Neural progenitor cell (in vitro differentiated cells): Measurements from ENCODE around the gene NCEH1. TPM values are rescaled to one million over a fixed set of nuclear protein-coding genes. Genes with fewer than 3 reads are reported as not detected.

Experiments
- DNase-seq: peaks from one replicate; pipeline ENCODE4 v3.0.0-alpha.2; 2016; ENCODE audit warnings: low spot score
- H2AFZ ChIP-seq: fragments of 200-600 bp; sonication (generic); replicated peaks from 2 replicates; pipeline ENCODE4 v1.6.1; 2016; ENCODE audit warnings: antibody characterized with exemption
- H3F3A ChIP-seq: fragments of 200-600 bp; sonication (generic); 2 replicates; pipeline ENCODE4 v1.6.1; 2016; ENCODE audit warnings: antibody characterized with exemption, low read depth
- H3K27ac ChIP-seq: fragments of 200-600 bp; sonication (generic); 2 replicates; pipeline ENCODE4 v1.5.1; 2016; ENCODE audit warnings: mild to moderate bottlenecking
- H3K27me3 ChIP-seq: fragments of 200-600 bp; sonication (generic); 2 replicates; pipeline ENCODE4 v1.6.1; 2016; ENCODE audit warnings: mild to moderate bottlenecking, moderate library complexity
- H3K36me3 ChIP-seq: fragments of 200-600 bp; sonication (generic); 2 replicates; pipeline ENCODE4 v1.5.1; 2016
- H3K4me1 ChIP-seq: fragments of 200-600 bp; sonication (generic); 2 replicates; pipeline ENCODE4 v1.6.1; 2016; ENCODE audit warnings: mixed run types
- H3K4me2 ChIP-seq: fragments of 200-600 bp; sonication (generic); 2 replicates; pipeline ENCODE4 v1.6.1; 2016
- H3K4me3 ChIP-seq: fragments of 200-600 bp; sonication (generic); 2 replicates; pipeline ENCODE4 v1.5.1; 2016
- H3K79me2 ChIP-seq: fragments of 200-600 bp; sonication (generic); 2 replicates; pipeline ENCODE4 v1.6.1; 2016; ENCODE audit warnings: low read depth
- H3K9ac ChIP-seq: fragments of 200-600 bp; sonication (generic); 2 replicates; pipeline ENCODE4 v1.6.1; 2016
- H3K9me3 ChIP-seq: fragments of 200-600 bp; sonication (generic); 2 replicates; pipeline ENCODE4 v1.5.1; 2016; ENCODE audit warnings: low read depth
- H4K20me1 ChIP-seq: fragments of 200-600 bp; sonication (generic); 2 replicates; pipeline ENCODE4 v1.6.1; 2016; ENCODE audit warnings: low read depth
- H3K27ac Mint-ChIP-seq: 3 replicates; pipeline ENCODE4 v1.8.0; 2021; ENCODE audit warnings: mixed read lengths
- H3K27me3 Mint-ChIP-seq: 2 replicates; pipeline ENCODE4 v1.8.0; 2022; ENCODE audit warnings: low read depth, mild to moderate bottlenecking, inconsistent platforms, moderate library complexity, mixed read lengths; ENCODE audit not compliant: insufficient read depth
- H3K36me3 Mint-ChIP-seq: 3 replicates; pipeline ENCODE4 v1.8.0; 2021; ENCODE audit warnings: mixed read lengths
- H3K4me1 Mint-ChIP-seq: 3 replicates; pipeline ENCODE4 v1.8.0; 2021; ENCODE audit warnings: mixed read lengths
- H3K4me3 Mint-ChIP-seq: 3 replicates; pipeline ENCODE4 v1.8.0; 2021; ENCODE audit warnings: mild to moderate bottlenecking, moderate library complexity, mixed read lengths
- H3K9me3 Mint-ChIP-seq: 3 replicates; pipeline ENCODE4 v1.8.0; 2020; ENCODE audit warnings: mixed read lengths
- CTCF ChIP-seq: fragments of 200-600 bp; sonication (generic); IDR thresholded peaks from 2 replicates; pipeline ENCODE4 v1.5.1; 2017; ENCODE audit warnings: antibody characterized with exemption, mild to moderate bottlenecking
- EZH2 ChIP-seq: fragments of 200-600 bp; sonication (generic); IDR thresholded peaks from 2 replicates; pipeline ENCODE4 v1.6.1; 2017; ENCODE audit warnings: antibody characterized with exemption, mild to moderate bottlenecking, moderate library complexity
- EZH2phosphoT487 ChIP-seq: fragments of 200-600 bp; sonication (generic); IDR thresholded peaks from 2 replicates; pipeline ENCODE4 v1.6.1; 2017; ENCODE audit warnings: antibody characterized with exemption
- total RNA-seq: library from RNA; depleted of rRNA; stranded (reverse); fragments of >200 nt; gene quantifications from 2 replicates; pipeline ENCODE4 v1.2.3, GENCODE V29; 2015; ENCODE audit warnings: low replicate concordance

NCEH1 gene
- total RNA-seq, 1 donor from 2014 or later: 7.7 TPM

- H3K4me2 ChIP-seq: peak overlapping the region; percentile 33
- Mint-ChIP-seq H3K27ac (peak overlapping the region; percentile 46), H3K4me3 (no peak overlapping the region)
Measured at GRCh38 chr3:172607305-172608121, 103.4 kb downstream of the NCEH1 start.

GRCh38 chr3:172606021-172606420 lies 104.8 kb downstream of the NCEH1 start:
- Mint-ChIP-seq H3K4me1 (peaks cover 20% of the 10 kb centered on the region), H3K9me3 (peaks cover 9% of the 10 kb centered on the region), H3K36me3 (no peaks in the 10 kb centered on the region), H3K27me3 (peaks cover 5% of the 10 kb centered on the region), H3K4me3 (no peak overlapping the region), H3K27ac (no peak overlapping the region)
- Histone ChIP-seq H4K20me1 (no peaks in the 10 kb centered on the region), H3K9ac (no peak overlapping the region), H2AFZ (no peak overlapping the region), H3K27me3 (no peaks in the 10 kb centered on the region), H3K4me2 (no peak overlapping the region), H3K9me3 (no peaks in the 10 kb centered on the region), H3K4me1 (peaks cover 16% of the 10 kb centered on the region), H3K4me3 (no peak overlapping the region), H3K27ac (no peak overlapping the region), H3K36me3 (no peaks in the 10 kb centered on the region), H3F3A (peaks cover 4% of the 10 kb centered on the region), H3K79me2 (no peaks in the 10 kb centered on the region)
- TF ChIP-seq CTCF: no peak
- TF ChIP-seq EZH2: no peak
- no peak for TF ChIP-seq EZH2phosphoT487
- no peak for DNase-seq

More at GRCh38 chr3:172607305-172608121, 103.4 kb downstream of the NCEH1 start:
- no peaks in the 10 kb centered on the region for H4K20me1 ChIP-seq
- no peak overlapping the region for H3K27ac ChIP-seq
- no peaks in the 10 kb centered on the region for H3K79me2 ChIP-seq
- no peak overlapping the region for H3K9ac ChIP-seq
- Mint-ChIP-seq H3K9me3 (peaks cover 10% of the 10 kb centered on the region), H3K36me3 (no peaks in the 10 kb centered on the region), H3K4me1 (peaks cover 20% of the 10 kb centered on the region), H3K27me3 (peaks cover 5% of the 10 kb centered on the region)
- TF ChIP-seq EZH2: no peak
- TF ChIP-seq EZH2phosphoT487: no peak
- TF ChIP-seq CTCF: no peak
- no peaks in the 10 kb centered on the region for H3K9me3 ChIP-seq
- no peaks in the 10 kb centered on the region for H3K36me3 ChIP-seq
- H3K27me3 ChIP-seq: no peaks in the 10 kb centered on the region
- no peak overlapping the region for H3K4me3 ChIP-seq
- peaks cover 4% of the 10 kb centered on the region for H3F3A ChIP-seq
- H2AFZ ChIP-seq: no peak overlapping the region
- peak; percentile 52 for DNase-seq
- peaks cover 16% of the 10 kb centered on the region for H3K4me1 ChIP-seq

GRCh38 chr3:172604895-172605646 lies 105.8 kb downstream of the NCEH1 start:
- Mint-ChIP-seq H3K36me3 (no peaks in the 10 kb centered on the region), H3K27ac (no peak overlapping the region), H3K27me3 (peaks cover 5% of the 10 kb centered on the region), H3K9me3 (peaks cover 3% of the 10 kb centered on the region), H3K4me1 (peaks cover 20% of the 10 kb centered on the region), H3K4me3 (no peak overlapping the region)
- no peak for DNase-seq
- TF ChIP-seq CTCF: no peak
- TF ChIP-seq EZH2: no peak
- TF ChIP-seq EZH2phosphoT487: no peak
- Histone ChIP-seq H2AFZ (no peak overlapping the region), H3K4me3 (no peak overlapping the region), H3K9me3 (no peaks in the 10 kb centered on the region), H3K4me2 (no peak overlapping the region), H3K27ac (no peak overlapping the region), H3F3A (peaks cover 4% of the 10 kb centered on the region), H3K79me2 (no peaks in the 10 kb centered on the region), H3K9ac (no peak overlapping the region), H4K20me1 (no peaks in the 10 kb centered on the region), H3K36me3 (no peaks in the 10 kb centered on the region), H3K4me1 (peaks cover 16% of the 10 kb centered on the region), H3K27me3 (no peaks in the 10 kb centered on the region)
